T-cell (primary cell): ENCODE data around the gene LYRM4. TPM values are rescaled to one million over a fixed set of nuclear protein-coding genes. Genes with fewer than 3 reads are reported as not detected.

Experiments
- ATAC-seq, 4 experiments: fragments of 200-7000 bp in 3 of 4; fragments of 150-1000 bp in 1 of 4; cut with Tn5 transposase; replicated peaks in 1 of 4; 1 replicate in 3 of 4; 2 replicates in 1 of 4; pipeline ENCODE4 v1.10.0; 2021; ENCODE audit warnings: moderate library complexity in 3 of 4, mild to moderate bottlenecking in 2 of 4, moderate number of reproducible peaks in 1 of 4
- CTCF ChIA-PET, 2 donors: fragments of 300-600 bp; sonication (Branson Sonifier 250); formaldehyde crosslinking; loops; one replicate each; lab custom pipeline; 2022; ENCODE audit warnings: antibody characterized with exemption in 2 of 2; lab: Charles Lee
- POLR2A ChIA-PET, 2 donors: fragments of 300-600 bp; sonication (Branson Sonifier 250); formaldehyde crosslinking; loops; one replicate each; lab custom pipeline; 2022; ENCODE audit warnings: antibody characterized with exemption in 2 of 2; lab: Charles Lee
- DNase-seq, 35 experiments: peaks; one replicate each; pipeline versions ENCODE4 v3.0.0 to v3.0.0-alpha.2; 2013 to 2023
- H3K27ac ChIP-seq: one replicate; pipeline ENCODE4 v1.5.1; 2013; ENCODE audit warnings: low read length
- H3K27me3 ChIP-seq, 2 experiments: replicated peaks in 1 of 2; 1 replicate in 1 of 2; 2 replicates in 1 of 2; pipeline versions ENCODE4 v1.6.1 to v1.7.0; 2013; ENCODE audit warnings: low read length in 1 of 2, mixed read lengths in 1 of 2; ENCODE audit not compliant: control insufficient read depth in 2 of 2, insufficient read depth in 2 of 2; ENCODE audit errors: extremely low read depth in 1 of 2
- H3K36me3 ChIP-seq, 2 donors: 1 replicate in 1 of 2; 2 replicates in 1 of 2; pipeline versions ENCODE4 v1.6.1 to v1.7.0; 2013; ENCODE audit warnings: low read length in 1 of 2; ENCODE audit not compliant: control insufficient read depth in 2 of 2, insufficient read depth in 1 of 2; ENCODE audit errors: extremely low read depth in 1 of 2
- H3K4me1 ChIP-seq, 2 experiments: 1 replicate in 1 of 2; 2 replicates in 1 of 2; pipeline versions ENCODE4 v1.6.1 to v1.7.0; 2013; ENCODE audit warnings: low read length in 2 of 2, mixed read lengths in 1 of 2; ENCODE audit not compliant: insufficient read depth in 2 of 2, control insufficient read depth in 1 of 2; ENCODE audit errors: extremely low read depth in 1 of 2
- H3K4me3 ChIP-seq, 2 donors: 1 replicate in 1 of 2; 2 replicates in 1 of 2; pipeline versions ENCODE4 v1.5.1 to v1.7.0; 2013; ENCODE audit warnings: mild to moderate bottlenecking in 2 of 2, low read length in 1 of 2, moderate library complexity in 1 of 2; ENCODE audit not compliant: control insufficient read depth in 1 of 2; ENCODE audit errors: extremely low read depth in 1 of 2
- H3K9me3 ChIP-seq: 2 replicates; pipeline ENCODE4 v1.7.0; 2013
- H3K27ac Mint-ChIP-seq, 2 donors: one replicate each; pipeline ENCODE4 v1.8.0; 2020 to 2021; ENCODE audit warnings: mild to moderate bottlenecking in 2 of 2, mixed read lengths in 2 of 2
- H3K27me3 Mint-ChIP-seq, 2 donors: one replicate each; pipeline ENCODE4 v1.8.0; 2021 to 2022; ENCODE audit warnings: mixed read lengths in 2 of 2
- H3K36me3 Mint-ChIP-seq: one replicate; pipeline ENCODE4 v1.8.0; 2021; ENCODE audit warnings: mixed read lengths
- H3K4me1 Mint-ChIP-seq, 3 donors: one replicate each; pipeline ENCODE4 v1.8.0; 2020 to 2022; ENCODE audit warnings: mixed read lengths in 3 of 3, mild to moderate bottlenecking in 1 of 3
- H3K4me3 Mint-ChIP-seq, 3 donors: one replicate each; pipeline ENCODE4 v1.8.0; 2020 to 2022; ENCODE audit warnings: mild to moderate bottlenecking in 3 of 3, mixed read lengths in 3 of 3, moderate library complexity in 3 of 3
- H3K9me3 Mint-ChIP-seq, 3 donors: one replicate each; pipeline ENCODE4 v1.8.0; 2020 to 2022; ENCODE audit warnings: mixed read lengths in 3 of 3
- WGBS: methylation state at CpG from one replicate; pipeline ENCODE4 v1.1.5; 2013; ENCODE audit warnings: missing lambda C conversion rate; ENCODE audit not compliant: insufficient coverage; 5-methylcytosine and 5-hydroxymethylcytosine counted together
- total RNA-seq, 35 experiments: library from RNA in 6 of 35; stranded (reverse) in 6 of 35; fragments of 120-200 nt in 1 of 35; gene quantifications; one replicate each; pipeline versions ENCODE4 v1.2.1 to v1.2.4 and lab custom pipeline; 2013 to 2026

Gene LYRM4
- total RNA-seq, 5 donors from 2014 or later (not counting 1 experiment from before 2014, with no cell fraction given): 17.7 to 25.6 (median 20.4) TPM

- WGBS: no CpG with 5 or more reads among the region's 1 CpG
- no peaks in the 10 kb centered on the region for H3K9me3 Mint-ChIP-seq
- ChIA-PET POLR2A (no interaction called here), CTCF (no interaction called here)
- Histone ChIP-seq H3K4me3 (no peak overlapping the region), H3K4me1 (no peaks in the 10 kb centered on the region), H3K27ac (no peak overlapping the region), H3K9me3 (no peaks in the 10 kb centered on the region), H3K36me3 (peaks cover 6 to 16% of the 10 kb centered on the region in 2 donors), H3K27me3 (no peaks in the 10 kb centered on the region)
- no peak for DNase-seq
- no peak overlapping the region for H3K27ac Mint-ChIP-seq
- no peak overlapping the region for H3K4me3 Mint-ChIP-seq
- peaks cover 0 to 14% (median 4%) of the 10 kb centered on the region in 3 donors for H3K4me1 Mint-ChIP-seq
- no peak for ATAC-seq
- H3K27me3 Mint-ChIP-seq: no peaks in the 10 kb centered on the region
- peaks cover 47% of the 10 kb centered on the region for H3K36me3 Mint-ChIP-seq
These were observed 49.3 kb downstream of the LYRM4 start for GRCh38 chr6:5211492-5211891.

GRCh38 chr6:5208471-5208971 is 52.2 kb downstream of the LYRM4 start:
- DNase-seq (no peak), ATAC-seq (no peak)
- H3K4me3 Mint-ChIP-seq: no peak overlapping the region
- peaks cover 0 to 14% (median 4%) of the 10 kb centered on the region in 3 donors for H3K4me1 Mint-ChIP-seq
- Histone ChIP-seq H3K4me3 (no peak overlapping the region), H3K36me3 (peaks cover 3 to 6% of the 10 kb centered on the region in 2 donors), H3K9me3 (no peaks in the 10 kb centered on the region), H3K27me3 (no peaks in the 10 kb centered on the region), H3K4me1 (no peaks in the 10 kb centered on the region), H3K27ac (no peak overlapping the region)
- H3K27ac Mint-ChIP-seq: no peak overlapping the region
- WGBS: no CpG with 5 or more reads among the region's 5 CpGs
- H3K9me3 Mint-ChIP-seq: no peaks in the 10 kb centered on the region
- POLR2A ChIA-PET: no interaction called here
- H3K27me3 Mint-ChIP-seq: no peaks in the 10 kb centered on the region
- peaks cover 32% of the 10 kb centered on the region for H3K36me3 Mint-ChIP-seq
- CTCF ChIA-PET: no interaction called here

GRCh38 chr6:5208057-5208456 is 52.7 kb downstream of the LYRM4 start:
- peaks cover 28% of the 10 kb centered on the region for H3K36me3 Mint-ChIP-seq
- H3K4me3 ChIP-seq: no peak overlapping the region
- peaks cover 1% of the 10 kb centered on the region in 2 donors for H3K36me3 ChIP-seq
- H3K4me3 Mint-ChIP-seq: no peak overlapping the region
- ATAC-seq: no peak
- no peaks in the 10 kb centered on the region for H3K4me1 ChIP-seq
- no peaks in the 10 kb centered on the region for H3K27me3 ChIP-seq
- no peak overlapping the region for H3K27ac Mint-ChIP-seq
- DNase-seq: no peak
- no peaks in the 10 kb centered on the region for H3K9me3 Mint-ChIP-seq
- ChIA-PET CTCF (no interaction called here), POLR2A (no interaction called here)
- H3K4me1 Mint-ChIP-seq: peaks cover 0 to 14% (median 4%) of the 10 kb centered on the region in 3 donors
- H3K9me3 ChIP-seq: no peaks in the 10 kb centered on the region
- no CpG with 5 or more reads among the region's 2 CpGs for WGBS
- H3K27ac ChIP-seq: no peak overlapping the region
- H3K27me3 Mint-ChIP-seq: no peaks in the 10 kb centered on the region

- Mint-ChIP-seq H3K4me1 (peaks cover 0 to 14% (median 3%) of the 10 kb centered on the region in 3 donors), H3K36me3 (peaks cover 20% of the 10 kb centered on the region), H3K27me3 (no peaks in the 10 kb centered on the region), H3K4me3 (no peak overlapping the region), H3K27ac (no peak overlapping the region), H3K9me3 (no peaks in the 10 kb centered on the region)
- WGBS: 93% methylated on average over 3 of the region's 6 CpGs
- Histone ChIP-seq H3K4me1 (no peaks in the 10 kb centered on the region), H3K27ac (no peak overlapping the region), H3K4me3 (no peak overlapping the region), H3K9me3 (no peaks in the 10 kb centered on the region), H3K36me3 (no peaks in the 10 kb centered on the region), H3K27me3 (no peaks in the 10 kb centered on the region)
- POLR2A ChIA-PET: no interaction called here
- DNase-seq: no peak
- CTCF ChIA-PET: no interaction called here
- no peak for ATAC-seq
These were observed 53.7 kb downstream of the LYRM4 start for GRCh38 chr6:5206920-5207561.

GRCh38 chr6:5205877-5206850 is 54.6 kb downstream of the LYRM4 start:
- Histone ChIP-seq H3K27ac (no peak overlapping the region), H3K9me3 (no peaks in the 10 kb centered on the region), H3K4me3 (no peak overlapping the region), H3K36me3 (no peaks in the 10 kb centered on the region), H3K27me3 (no peaks in the 10 kb centered on the region), H3K4me1 (no peaks in the 10 kb centered on the region)
- H3K27ac Mint-ChIP-seq: no peak overlapping the region
- H3K27me3 Mint-ChIP-seq: no peaks in the 10 kb centered on the region
- no peak overlapping the region for H3K4me3 Mint-ChIP-seq
- ATAC-seq: no peak
- ChIA-PET CTCF (interaction anchor here in 1 of 2 donors (0.6 kb wide), 1 partner anchor 1290 kb away, joined by 3 read pairs; no protein-coding TSS in a partner anchor), POLR2A (no interaction called here)
- peaks cover 0 to 14% (median 0%) of the 10 kb centered on the region in 3 donors for H3K4me1 Mint-ChIP-seq
- no peak for DNase-seq
- H3K36me3 Mint-ChIP-seq: peaks cover 17% of the 10 kb centered on the region
- no peaks in the 10 kb centered on the region for H3K9me3 Mint-ChIP-seq
- WGBS: 96% methylated on average over 4 of the region's 7 CpGs

- Mint-ChIP-seq H3K4me1 (peaks cover 0 to 14% (median 0%) of the 10 kb centered on the region in 3 donors), H3K27ac (no peak overlapping the region), H3K36me3 (peaks cover 14% of the 10 kb centered on the region), H3K9me3 (no peaks in the 10 kb centered on the region), H3K4me3 (no peak overlapping the region), H3K27me3 (no peaks in the 10 kb centered on the region)
- ChIA-PET CTCF (interaction anchor here in 1 of 2 donors (0.6 kb wide), 1 partner anchor 1291 kb away, joined by 3 read pairs; no protein-coding TSS in a partner anchor), POLR2A (no interaction called here)
- no peak overlapping the region for H3K27ac ChIP-seq
- DNase-seq: no peak
- H3K4me1 ChIP-seq: no peaks in the 10 kb centered on the region
- no peak for ATAC-seq
- H3K9me3 ChIP-seq: no peaks in the 10 kb centered on the region
- WGBS: 92% methylated on average over 2 of the region's 6 CpGs
- H3K27me3 ChIP-seq: no peaks in the 10 kb centered on the region
- H3K4me3 ChIP-seq: no peak overlapping the region
- no peaks in the 10 kb centered on the region for H3K36me3 ChIP-seq
These were observed 55.7 kb downstream of the LYRM4 start for GRCh38 chr6:5205035-5205507.
